HCT116 (cell line): Measurements from ENCODE around the gene HMSD. TPM values are rescaled to one million over a fixed set of nuclear protein-coding genes. Genes with fewer than 3 reads are reported as not detected.
A peak's percentile ranks its signal among the peaks of the same experiment; 100 is the strongest.

Source experiments
- ATAC-seq: fragments of 200-7000 bp; cut with Tn5 transposase; 2 replicates; pipeline ENCODE4 v1.9.1; 2020; ENCODE audit warnings: mild to moderate bottlenecking, moderate library complexity
- BruUV-seq: library from RNA; stranded (reverse); fragments of 400-500 nt; replicated peaks from 2 replicates; lab custom pipeline; 2021; lab: Mats Ljungman, UMichigan
- CTCF ChIA-PET: fragments of 300-600 bp; sonication (Branson Sonifier 250); formaldehyde crosslinking; loops from one replicate; lab custom pipeline; 2021; ENCODE audit warnings: antibody characterized with exemption; lab: Charles Lee
- POLR2A ChIA-PET: fragments of 300-600, 350-600 bp; sonication (Branson Sonifier 250); formaldehyde crosslinking; loops from one replicate; lab custom pipeline; 2021; ENCODE audit warnings: antibody characterized with exemption; lab: Charles Lee
- RAD21 ChIA-PET, 2 experiments: fragments of 300-600 bp; sonication (Branson Sonifier 250); formaldehyde crosslinking; loops; one replicate each; lab custom pipeline; 2023; ENCODE audit warnings: low total read pairs in 2 of 2; ENCODE audit not compliant: uncharacterized antibody in 2 of 2, unreplicated experiment in 2 of 2, low non-redundant PET in 1 of 2; lab: Charles Lee
- DNase-seq: peaks from one replicate; pipeline ENCODE4 v3.0.0-alpha.2; 2010; ENCODE audit warnings: low read depth, low spot score
- H2AFZ ChIP-seq: fragments of 200-600 bp; shearing (Covaris generic), sonication (generic); 2 replicates; pipeline ENCODE4 v1.6.1; 2017; ENCODE audit warnings: low read depth, mixed run types, mixed read lengths, antibody characterized with exemption, low read length; ENCODE audit not compliant: poor library complexity, severe bottlenecking
- H3K27ac ChIP-seq: 2 replicates; pipeline ENCODE4 v1.5.1; 2012; ENCODE audit warnings: low read depth, low read length
- H3K27me3 ChIP-seq: fragments of 200-600 bp; sonication (generic); 2 replicates; pipeline ENCODE4 v1.6.1; 2016; ENCODE audit warnings: mixed run types, low read length, mixed read lengths; ENCODE audit not compliant: insufficient read depth
- H3K36me3 ChIP-seq, 2 experiments: fragments of 200-500 bp in 1 of 2; fragments of 200-600 bp in 1 of 2; sonication (Bioruptor generic) in 1 of 2; sonication (generic) in 1 of 2; 2 replicates each; pipeline versions ENCODE4 v1.5.1 to v1.6.1; 2014 to 2016; ENCODE audit warnings: low read length in 2 of 2, inconsistent platforms in 1 of 2, mixed read lengths in 1 of 2, mixed run types in 1 of 2; ENCODE audit not compliant: insufficient read depth in 2 of 2, control insufficient read depth in 1 of 2
- H3K4me1 ChIP-seq, 2 experiments: fragments of 200-600 bp in 1 of 2; sonication (generic) in 1 of 2; 2 replicates each; pipeline versions ENCODE4 v1.5.1 to v1.6.1; 2012 to 2017; ENCODE audit warnings: low read length in 2 of 2, inconsistent platforms in 1 of 2, mild to moderate bottlenecking in 1 of 2, mixed read lengths in 1 of 2, mixed run types in 1 of 2, moderate library complexity in 1 of 2; ENCODE audit not compliant: insufficient read depth in 2 of 2, control insufficient read depth in 1 of 2
- H3K4me2 ChIP-seq: fragments of 200-600 bp; sonication (generic); 2 replicates; pipeline ENCODE4 v1.6.1; 2017; ENCODE audit warnings: mixed run types, low read length, mixed read lengths
- H3K4me3 ChIP-seq, 2 experiments: fragments of 200-600 bp in 1 of 2; sonication (generic) in 1 of 2; replicated peaks in 1 of 2; 2 replicates each; pipeline ENCODE4 v1.5.1; 2011 to 2016; ENCODE audit warnings: low read length in 2 of 2, control low read depth in 1 of 2, low read depth in 1 of 2, mild to moderate bottlenecking in 1 of 2, mixed read lengths in 1 of 2, mixed run types in 1 of 2
- H3K79me2 ChIP-seq: fragments of 200-600 bp; sonication (generic); 2 replicates; pipeline ENCODE4 v1.6.1; 2017; ENCODE audit warnings: mild to moderate bottlenecking, mixed run types, low read length, moderate library complexity, mixed read lengths; ENCODE audit not compliant: insufficient read depth
- H3K9ac ChIP-seq: fragments of 200-600 bp; sonication (generic); 2 replicates; pipeline ENCODE4 v1.6.1; 2016; ENCODE audit warnings: low read length, mixed read lengths
- H3K9me2 ChIP-seq: fragments of 200-600 bp; sonication (generic), shearing (Covaris generic); 2 replicates; pipeline ENCODE4 v1.6.1; 2017; ENCODE audit warnings: mixed run types, mild to moderate bottlenecking, moderate library complexity; ENCODE audit not compliant: insufficient read depth
- H3K9me3 ChIP-seq, 2 experiments: fragments of 200-500 bp in 1 of 2; fragments of 200-600 bp in 1 of 2; sonication (Bioruptor generic) in 1 of 2; sonication (generic) in 1 of 2; 2 replicates each; pipeline ENCODE4 v1.6.1; 2014 to 2017; ENCODE audit warnings: low read length in 2 of 2, mixed read lengths in 2 of 2, inconsistent platforms in 1 of 2, low read depth in 1 of 2, mild to moderate bottlenecking in 1 of 2, mixed run types in 1 of 2, moderate library complexity in 1 of 2; ENCODE audit not compliant: control insufficient read depth in 1 of 2, insufficient read depth in 1 of 2
- H4K20me1 ChIP-seq: fragments of 200-600 bp; sonication (generic), shearing (Covaris generic); 2 replicates; pipeline ENCODE4 v1.6.1; 2017; ENCODE audit warnings: mixed run types, mild to moderate bottlenecking, moderate library complexity; ENCODE audit not compliant: insufficient read depth
- CBX3 ChIP-seq: IDR thresholded peaks from 2 replicates; pipeline ENCODE4 v1.6.1; 2012; ENCODE audit warnings: low read depth
- ELF1 ChIP-seq: IDR thresholded peaks from 2 replicates; pipeline ENCODE4 v1.6.1; 2012; ENCODE audit warnings: low read depth, borderline replicate concordance
- EZH2 ChIP-seq: fragments of 200-600 bp; sonication (generic); IDR thresholded peaks from 2 replicates; pipeline ENCODE4 v1.6.1; 2017; ENCODE audit warnings: antibody characterized with exemption, mixed run types
- FOSL1 ChIP-seq: IDR thresholded peaks from 2 replicates; pipeline ENCODE4 v1.6.1; 2012; ENCODE audit warnings: low read depth
- POLR2AphosphoS5 ChIP-seq: IDR thresholded peaks from 2 replicates; pipeline ENCODE4 v1.6.1; 2011; ENCODE audit warnings: mild to moderate bottlenecking, low read depth, low read length, moderate library complexity
- RAD21 ChIP-seq: IDR thresholded peaks from 2 replicates; pipeline ENCODE4 v1.6.1; 2012; ENCODE audit warnings: low read depth, mild to moderate bottlenecking
- YY1 ChIP-seq: IDR thresholded peaks from 2 replicates; pipeline ENCODE4 v1.6.1; 2011; ENCODE audit warnings: low read length, low read depth, moderate library complexity, mild to moderate bottlenecking; ENCODE audit not compliant: insufficient replicate concordance; ENCODE audit errors: extremely low read depth
- ZFX ChIP-seq: fragments of 450-650 bp; IDR thresholded peaks from 2 replicates; pipeline ENCODE4 v1.6.1; 2017
- intact Hi-C: fragments of 100-400 bp; cut with micrococcal nuclease; formaldehyde crosslinking; loops from 2 replicates; pipeline ENCODE4 v1.10.0; 2022
- total RNA-seq: library from RNA; stranded (reverse); gene quantifications from one replicate; pipeline ENCODE4 v1.2.1, GENCODE V29; 2021; ENCODE audit not compliant: unreplicated experiment
- TF ChIP-seq, protein P1 (sequence below), 3 experiments: fragments of 200-600 bp in 1 of 3; sonication (generic) in 1 of 3; IDR thresholded peaks in 2 of 3; conservative IDR thresholded peaks in 1 of 3; 2 replicates each; pipeline ENCODE4 v1.5.1; 2012 to 2017; ENCODE audit warnings: low read depth in 2 of 3, low read length in 2 of 3, antibody characterized with exemption in 1 of 3, borderline replicate concordance in 1 of 3, control low read depth in 1 of 3, mild to moderate bottlenecking in 1 of 3, mixed read lengths in 1 of 3, mixed run types in 1 of 3, moderate library complexity in 1 of 3; ENCODE audit not compliant: insufficient read depth in 1 of 3
- TF ChIP-seq, protein P2 (sequence below): IDR thresholded peaks from 2 replicates; pipeline ENCODE4 v1.6.1; 2012

HMSD gene
- total RNA-seq, 1 experiment from 2014 or later = 5.3 TPM

- no peak overlapping the region for H3K9ac ChIP-seq
- peak overlapping the region; percentile 65 for H3K4me2 ChIP-seq
- no peaks in the 10 kb centered on the region for H3K9me3 ChIP-seq
- peak overlapping the region; percentile 97 for H2AFZ ChIP-seq
- H3K36me3 ChIP-seq = no peaks in the 10 kb centered on the region
- no peaks in the 10 kb centered on the region for H3K27me3 ChIP-seq
- BruUV-seq = no TSS peak
- H3K4me3 ChIP-seq = peak overlapping the region; percentile 22 to 37
- ChIA-PET RAD21 (interaction anchor here (0.6 to 1.4 kb wide), 4 partner anchors 9 to 418 kb away, joined by 3 to 5 read pairs (median 4); no protein-coding TSS in a partner anchor), CTCF (interaction anchor here (0.6 to 2.0 kb wide), 16 partner anchors 13 to 425 kb away, joined by 3 to 15 read pairs (median 4); partner anchors contain the start of genes SERPINB10 and SERPINB2), POLR2A (interaction anchor here (1.1 kb wide), 2 partner anchors 9 to 34 kb away, joined by 3 read pairs; partner anchors contain the start of gene SERPINB8)
- H3K79me2 ChIP-seq = no peaks in the 10 kb centered on the region
- ATAC-seq (peak; percentile 100), DNase-seq (peak; percentile 64)
- H3K9me2 ChIP-seq = no peaks in the 10 kb centered on the region
- intact Hi-C loops = loop anchor here (1.0 to 2.0 kb wide), 3 partner anchors 86 to 426 kb away; no protein-coding TSS in a partner anchor
- peaks cover 0 to 10% of the 10 kb centered on the region in 2 experiments; a peak in 1 of 4 replicates for H3K4me1 ChIP-seq
- no peak overlapping the region for H3K27ac ChIP-seq
- TF ChIP-seq, protein P1, sequence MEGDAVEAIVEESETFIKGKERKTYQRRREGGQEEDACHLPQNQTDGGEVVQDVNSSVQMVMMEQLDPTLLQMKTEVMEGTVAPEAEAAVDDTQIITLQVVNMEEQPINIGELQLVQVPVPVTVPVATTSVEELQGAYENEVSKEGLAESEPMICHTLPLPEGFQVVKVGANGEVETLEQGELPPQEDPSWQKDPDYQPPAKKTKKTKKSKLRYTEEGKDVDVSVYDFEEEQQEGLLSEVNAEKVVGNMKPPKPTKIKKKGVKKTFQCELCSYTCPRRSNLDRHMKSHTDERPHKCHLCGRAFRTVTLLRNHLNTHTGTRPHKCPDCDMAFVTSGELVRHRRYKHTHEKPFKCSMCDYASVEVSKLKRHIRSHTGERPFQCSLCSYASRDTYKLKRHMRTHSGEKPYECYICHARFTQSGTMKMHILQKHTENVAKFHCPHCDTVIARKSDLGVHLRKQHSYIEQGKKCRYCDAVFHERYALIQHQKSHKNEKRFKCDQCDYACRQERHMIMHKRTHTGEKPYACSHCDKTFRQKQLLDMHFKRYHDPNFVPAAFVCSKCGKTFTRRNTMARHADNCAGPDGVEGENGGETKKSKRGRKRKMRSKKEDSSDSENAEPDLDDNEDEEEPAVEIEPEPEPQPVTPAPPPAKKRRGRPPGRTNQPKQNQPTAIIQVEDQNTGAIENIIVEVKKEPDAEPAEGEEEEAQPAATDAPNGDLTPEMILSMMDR (IDR thresholded peaks at IDR 0.05 in 2 of 3, conservative IDR thresholded peaks at IDR 0.05 in 1 of 3; ENCODE audit: borderline replicate concordance in 1 of 3, insufficient read depth in 1 of 3, low read depth in 2 of 3, low read length in 2 of 3) = peak; percentile 63 to 78 (median 71); a peak in 5 of 6 replicates
- peak; percentile 73 for TF ChIP-seq RAD21
- 0 out of 2 replicates have a peak, but pooled peaks have one; percentile 25 for TF ChIP-seq POLR2AphosphoS5
- TF ChIP-seq ZFX = no peak
- peak; percentile 71 for TF ChIP-seq ELF1
- TF ChIP-seq EZH2 = no peak
- TF ChIP-seq CBX3 = peak; percentile 31; the same call in 1 of the 2 replicates
- TF ChIP-seq YY1 = peak; percentile 31
- no peak for TF ChIP-seq FOSL1
- TF ChIP-seq, protein P2, sequence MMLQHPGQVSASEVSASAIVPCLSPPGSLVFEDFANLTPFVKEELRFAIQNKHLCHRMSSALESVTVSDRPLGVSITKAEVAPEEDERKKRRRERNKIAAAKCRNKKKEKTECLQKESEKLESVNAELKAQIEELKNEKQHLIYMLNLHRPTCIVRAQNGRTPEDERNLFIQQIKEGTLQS = no peak
- no peaks in the 10 kb centered on the region for H4K20me1 ChIP-seq
Measured at GRCh38 chr18:63936156-63936931, 12.8 kb upstream of the HMSD start.
